Endothelial cell (in vitro differentiated cells): ENCODE measurements around the gene WDR18. TPM values are rescaled to one million over a fixed set of nuclear protein-coding genes. Genes with fewer than 3 reads are reported as not detected.

Source experiments
- DNase-seq: peaks from one replicate; pipeline ENCODE4 v3.0.0; 2021; ENCODE audit warnings: low spot score
- H3K27ac Mint-ChIP-seq: one replicate; pipeline ENCODE4 v1.8.0; 2021; ENCODE audit warnings: mixed read lengths, inconsistent platforms; ENCODE audit not compliant: unreplicated experiment
- H3K27me3 Mint-ChIP-seq: one replicate; pipeline ENCODE4 v1.8.0; 2021; ENCODE audit warnings: mild to moderate bottlenecking, moderate library complexity, mixed read lengths, inconsistent platforms; ENCODE audit not compliant: unreplicated experiment
- H3K36me3 Mint-ChIP-seq: one replicate; pipeline ENCODE4 v1.8.0; 2021; ENCODE audit warnings: mild to moderate bottlenecking, low read depth, mixed read lengths, inconsistent platforms; ENCODE audit not compliant: unreplicated experiment
- H3K4me1 Mint-ChIP-seq: one replicate; pipeline ENCODE4 v1.8.0; 2021; ENCODE audit warnings: mild to moderate bottlenecking, mixed read lengths, inconsistent platforms; ENCODE audit not compliant: unreplicated experiment
- H3K4me3 Mint-ChIP-seq: one replicate; pipeline ENCODE4 v1.8.0; 2021; ENCODE audit warnings: mild to moderate bottlenecking, mixed read lengths, inconsistent platforms; ENCODE audit not compliant: unreplicated experiment
- H3K9me3 Mint-ChIP-seq: one replicate; pipeline ENCODE4 v1.8.0; 2021; ENCODE audit warnings: mixed read lengths, inconsistent platforms; ENCODE audit not compliant: unreplicated experiment
- total RNA-seq: library from RNA; stranded (reverse); fragmentation: NEBNext Ultra II Directional; extraction: Animal tissue kit (Norgen Biotek cat#: 25700); gene quantifications from one replicate; pipeline ENCODE4 v1.2.1, GENCODE V29; 2021; ENCODE audit not compliant: unreplicated experiment
- TF ChIP-seq, protein P1 (sequence below): fragments of 200-600 bp; sonication (generic); IDR thresholded peaks from one replicate; pipeline ENCODE4 v1.5.0; 2021; ENCODE audit warnings: antibody characterized with exemption; ENCODE audit not compliant: unreplicated experiment

Gene WDR18
- total RNA-seq, 1 donor from 2014 or later: 53.1 TPM

DNA sequence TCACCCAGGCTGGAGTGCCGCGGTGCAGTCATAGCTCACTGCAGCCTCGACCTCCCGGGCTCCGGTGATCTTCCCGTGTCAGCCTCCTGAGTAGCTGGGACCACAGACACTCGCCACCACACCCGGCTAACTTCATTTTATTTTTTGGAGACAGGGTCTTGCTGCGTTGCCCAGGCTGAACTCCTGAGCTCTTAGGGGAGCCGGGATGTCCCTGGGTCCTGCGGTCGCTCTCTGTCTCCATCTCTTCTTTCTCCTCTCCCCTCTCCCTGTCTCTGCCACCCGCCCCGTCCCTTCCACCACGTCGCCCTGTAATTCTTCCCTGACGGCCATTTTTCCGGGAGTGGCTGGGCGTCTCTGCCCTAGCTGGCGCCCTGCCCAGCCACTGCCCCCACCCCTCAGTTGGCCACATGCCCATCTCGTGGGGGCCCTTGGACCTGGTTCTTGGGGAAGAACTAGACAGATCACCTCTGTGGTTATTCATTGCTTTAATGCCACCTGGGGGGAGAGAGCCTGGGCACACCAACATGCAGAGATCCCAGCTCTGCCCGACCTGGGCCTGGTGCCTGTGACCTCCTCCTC, 39.4 kb upstream of the WDR18 start:
- no peak overlapping the region for H3K4me3 Mint-ChIP-seq
- H3K27me3 Mint-ChIP-seq: peaks cover 8% of the 10 kb centered on the region
- no peak for DNase-seq
- TF ChIP-seq, protein P1, sequence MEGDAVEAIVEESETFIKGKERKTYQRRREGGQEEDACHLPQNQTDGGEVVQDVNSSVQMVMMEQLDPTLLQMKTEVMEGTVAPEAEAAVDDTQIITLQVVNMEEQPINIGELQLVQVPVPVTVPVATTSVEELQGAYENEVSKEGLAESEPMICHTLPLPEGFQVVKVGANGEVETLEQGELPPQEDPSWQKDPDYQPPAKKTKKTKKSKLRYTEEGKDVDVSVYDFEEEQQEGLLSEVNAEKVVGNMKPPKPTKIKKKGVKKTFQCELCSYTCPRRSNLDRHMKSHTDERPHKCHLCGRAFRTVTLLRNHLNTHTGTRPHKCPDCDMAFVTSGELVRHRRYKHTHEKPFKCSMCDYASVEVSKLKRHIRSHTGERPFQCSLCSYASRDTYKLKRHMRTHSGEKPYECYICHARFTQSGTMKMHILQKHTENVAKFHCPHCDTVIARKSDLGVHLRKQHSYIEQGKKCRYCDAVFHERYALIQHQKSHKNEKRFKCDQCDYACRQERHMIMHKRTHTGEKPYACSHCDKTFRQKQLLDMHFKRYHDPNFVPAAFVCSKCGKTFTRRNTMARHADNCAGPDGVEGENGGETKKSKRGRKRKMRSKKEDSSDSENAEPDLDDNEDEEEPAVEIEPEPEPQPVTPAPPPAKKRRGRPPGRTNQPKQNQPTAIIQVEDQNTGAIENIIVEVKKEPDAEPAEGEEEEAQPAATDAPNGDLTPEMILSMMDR: no peak
- peaks cover 22% of the 10 kb centered on the region for H3K36me3 Mint-ChIP-seq
- H3K27ac Mint-ChIP-seq: no peak overlapping the region
- H3K4me1 Mint-ChIP-seq: peaks cover 5% of the 10 kb centered on the region
- H3K9me3 Mint-ChIP-seq: no peaks in the 10 kb centered on the region

DNA sequence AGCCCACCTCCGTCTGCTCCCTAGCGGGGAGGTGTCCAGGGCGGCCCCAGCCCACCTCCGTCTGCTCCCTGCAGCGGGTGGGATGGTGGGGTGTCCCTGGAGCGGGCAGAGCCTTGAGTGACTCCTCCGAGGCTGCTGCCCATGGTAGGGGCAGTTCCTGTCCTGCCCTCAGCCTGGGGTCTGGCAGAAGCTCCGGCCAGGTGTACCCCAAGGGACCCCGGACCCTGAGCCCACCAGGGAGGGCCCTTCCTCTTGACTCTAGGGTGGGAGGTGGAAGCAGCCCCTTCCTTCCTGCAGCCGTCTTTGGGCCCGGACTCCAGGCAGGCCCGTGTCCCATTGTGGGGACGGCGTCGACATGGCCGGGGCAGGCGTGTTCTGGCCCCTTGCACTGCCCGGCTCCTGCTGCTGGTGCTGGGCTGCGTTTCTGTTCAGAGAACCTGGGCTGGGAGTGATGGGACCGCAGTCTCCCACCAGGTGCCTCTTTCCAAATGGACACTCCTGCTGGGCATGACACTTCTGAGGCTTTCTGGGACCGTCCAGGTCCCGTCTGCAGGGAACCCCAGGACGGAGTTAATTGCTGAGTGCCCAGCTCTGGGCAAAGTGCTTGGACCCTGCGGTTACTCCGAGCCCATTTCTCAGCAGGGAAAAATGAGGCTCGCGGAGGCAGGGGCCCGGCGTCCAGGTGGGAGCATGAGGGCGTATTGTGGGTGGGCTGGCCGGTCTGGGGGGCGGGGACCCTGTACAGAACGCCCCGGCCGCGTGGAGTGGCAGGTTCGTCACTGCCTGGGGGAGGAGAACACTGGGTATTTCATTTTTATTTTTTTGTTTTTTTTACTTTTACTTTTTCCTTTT, 38.5 kb upstream of the WDR18 start:
- H3K4me1 Mint-ChIP-seq: no peaks in the 10 kb centered on the region
- TF ChIP-seq, protein P1: no peak
- peaks cover 6% of the 10 kb centered on the region for H3K27me3 Mint-ChIP-seq
- H3K36me3 Mint-ChIP-seq: peaks cover 16% of the 10 kb centered on the region
- no peak for DNase-seq
- no peak overlapping the region for H3K4me3 Mint-ChIP-seq
- H3K27ac Mint-ChIP-seq: no peak overlapping the region
- no peaks in the 10 kb centered on the region for H3K9me3 Mint-ChIP-seq

DNA sequence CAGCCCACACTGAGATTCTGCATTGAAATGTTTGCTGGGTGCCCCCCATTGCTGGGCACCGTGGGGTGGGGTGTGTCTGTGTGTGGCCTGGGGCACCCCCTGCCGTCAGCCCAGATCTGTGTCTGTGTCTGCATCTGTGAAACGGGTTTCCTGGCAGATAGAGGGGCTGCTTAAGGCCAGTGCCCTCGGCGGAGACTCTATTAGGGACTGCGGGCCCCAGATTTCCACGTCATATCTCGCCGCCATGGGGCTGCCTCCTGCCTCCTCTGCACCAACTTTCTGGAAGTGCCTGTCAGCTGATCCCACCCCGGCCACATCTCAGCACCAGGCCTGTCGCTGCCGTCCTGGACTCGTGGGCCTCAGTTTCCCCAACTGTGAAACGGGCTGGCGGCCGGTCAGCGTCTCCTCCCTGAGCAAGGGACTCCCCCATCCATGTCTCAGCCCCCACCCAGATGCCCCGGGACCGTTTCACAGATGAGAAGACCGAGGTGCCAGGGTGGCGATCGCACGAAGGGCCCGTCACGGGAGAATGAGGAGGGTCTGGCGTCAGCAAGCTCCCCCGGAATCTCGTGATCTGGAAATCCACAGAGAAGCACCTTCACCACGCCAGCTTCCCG, 36.9 kb upstream of the WDR18 start:
- Mint-ChIP-seq H3K4me1 (no peaks in the 10 kb centered on the region), H3K4me3 (no peak overlapping the region), H3K27me3 (peaks cover 4% of the 10 kb centered on the region), H3K27ac (no peak overlapping the region), H3K9me3 (no peaks in the 10 kb centered on the region), H3K36me3 (peaks cover 10% of the 10 kb centered on the region)
- DNase-seq: no peak
- TF ChIP-seq, protein P1: no peak

DNA sequence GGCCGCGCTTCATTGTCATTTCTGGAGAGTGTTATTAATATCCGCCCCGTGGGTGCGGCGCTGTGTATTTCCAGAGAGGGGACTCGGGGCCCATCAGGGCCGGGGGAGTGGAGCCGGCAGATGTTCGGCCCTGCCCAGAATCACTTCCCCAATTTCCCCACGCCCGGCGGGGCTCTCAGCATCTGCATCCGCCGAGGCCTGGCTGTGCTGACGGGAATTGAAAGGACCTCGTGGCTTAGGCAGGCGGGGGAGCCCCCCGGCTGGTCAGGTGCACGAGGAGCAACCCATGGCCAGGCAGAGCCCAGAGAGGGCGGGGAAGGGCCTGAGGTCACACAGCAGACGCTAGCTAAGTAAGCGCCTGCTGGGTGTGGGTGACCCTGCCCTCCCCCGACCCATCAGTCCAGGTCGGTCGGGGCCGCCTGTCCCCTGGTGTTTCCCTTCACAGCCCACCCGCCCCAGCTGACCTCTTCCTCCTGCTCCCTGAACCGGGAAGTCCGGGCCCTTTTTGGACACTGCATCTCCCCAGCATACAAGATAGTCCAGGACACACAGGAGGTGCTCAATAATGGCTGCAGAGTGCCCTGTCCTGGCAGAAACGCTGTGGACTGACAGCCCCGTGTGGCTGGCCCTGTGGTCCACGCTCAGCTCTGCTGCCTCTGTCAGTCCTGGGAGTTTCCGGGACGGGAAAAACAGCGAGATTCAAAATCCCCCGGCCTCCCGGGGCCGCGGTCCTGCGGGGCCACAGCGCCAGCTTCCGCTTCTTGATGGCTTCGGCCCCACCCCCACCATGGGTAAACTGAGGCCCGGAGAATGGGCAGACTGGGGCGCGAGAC, 36.2 kb upstream of the WDR18 start:
- H3K9me3 Mint-ChIP-seq: no peaks in the 10 kb centered on the region
- TF ChIP-seq, protein P1: no peak
- no peak for DNase-seq
- H3K36me3 Mint-ChIP-seq: peaks cover 5% of the 10 kb centered on the region
- no peaks in the 10 kb centered on the region for H3K4me1 Mint-ChIP-seq
- H3K4me3 Mint-ChIP-seq: no peak overlapping the region
- H3K27ac Mint-ChIP-seq: no peak overlapping the region
- H3K27me3 Mint-ChIP-seq: peaks cover 3% of the 10 kb centered on the region
